HG02588 (cell line): ENCODE results near the gene LRIT2.
A peak's percentile ranks its signal among the peaks of the same experiment; 100 is the strongest.

Source experiments
- ATAC-seq: cut with Tn5 transposase; IDR thresholded peaks from one replicate; pipeline ENCODE4 v1.9.1; 2021; ENCODE audit warnings: mild to moderate bottlenecking, moderate library complexity; ENCODE audit not compliant: unreplicated experiment

The LRIT2 gene

DNA sequence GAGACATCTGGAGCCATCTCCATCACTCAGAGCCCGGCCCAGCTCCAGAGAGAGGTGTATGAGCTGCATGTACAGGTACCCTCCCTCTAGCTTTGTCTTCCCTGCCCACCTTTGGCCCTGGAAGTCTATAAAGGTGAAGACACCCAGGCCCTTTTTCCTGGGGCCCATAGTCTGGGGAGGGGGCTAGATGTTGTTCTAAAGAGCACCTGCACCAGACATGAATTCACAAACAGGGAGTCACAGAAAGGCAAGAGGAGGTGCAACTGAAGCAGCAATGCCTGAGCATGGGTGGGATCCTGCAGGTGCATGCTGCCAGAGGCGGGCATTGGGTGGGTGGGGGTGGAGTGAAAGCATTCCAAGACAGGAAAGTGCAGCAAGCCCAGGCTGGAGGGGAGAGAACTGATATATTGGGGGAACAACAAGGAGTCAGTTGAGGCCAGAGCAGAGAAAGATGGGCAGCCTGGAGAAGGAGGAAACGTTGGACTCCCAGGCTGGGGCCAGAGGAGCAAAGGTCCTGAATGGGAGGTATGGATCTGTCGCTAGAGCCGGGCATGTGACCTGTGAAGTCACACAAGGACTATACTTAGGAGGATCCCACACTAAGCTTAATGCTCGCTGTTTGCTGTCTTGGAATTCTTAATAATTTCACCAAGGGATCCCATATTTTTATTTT, 19.4 kb downstream of the LRIT2 start:
- no peak for ATAC-seq

DNA sequence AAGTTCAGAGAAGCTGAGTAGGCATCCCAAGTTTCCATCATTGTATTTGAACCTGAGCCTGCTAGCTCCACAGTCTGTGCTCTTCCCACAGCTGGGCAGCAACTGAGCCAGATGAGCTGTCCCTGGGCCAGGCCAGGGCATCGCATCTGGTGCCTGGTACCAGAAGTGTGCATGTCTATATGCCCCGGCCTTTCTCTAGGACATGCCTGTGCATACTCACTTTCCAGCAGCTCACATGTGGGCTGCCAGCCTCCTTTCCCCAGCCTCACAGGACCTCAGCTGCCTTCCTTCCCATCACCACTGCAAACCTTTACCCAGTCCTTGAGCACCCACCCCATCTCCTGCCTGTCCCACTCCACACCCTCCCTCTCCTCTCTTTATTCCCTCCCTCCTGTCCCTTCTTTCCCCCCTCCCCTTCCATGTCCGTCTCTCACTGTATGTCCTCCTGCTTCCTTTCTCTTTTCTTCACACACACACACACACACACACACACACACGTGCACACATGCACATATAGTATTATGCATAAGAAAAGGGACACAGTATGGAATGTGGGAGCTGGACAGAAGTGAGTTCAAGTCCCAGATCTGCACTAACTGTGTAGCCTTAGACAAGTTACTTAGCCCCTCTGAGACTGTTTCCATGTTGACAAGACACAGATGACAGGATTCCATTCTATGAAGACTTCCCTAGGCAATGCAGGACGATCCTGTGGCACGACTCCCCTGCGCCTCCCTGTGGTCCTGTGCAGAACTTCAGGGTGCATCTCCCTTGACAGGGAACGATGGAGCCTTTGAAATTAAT, 20.1 kb downstream of the LRIT2 start:
- ATAC-seq = peak; percentile 75

DNA sequence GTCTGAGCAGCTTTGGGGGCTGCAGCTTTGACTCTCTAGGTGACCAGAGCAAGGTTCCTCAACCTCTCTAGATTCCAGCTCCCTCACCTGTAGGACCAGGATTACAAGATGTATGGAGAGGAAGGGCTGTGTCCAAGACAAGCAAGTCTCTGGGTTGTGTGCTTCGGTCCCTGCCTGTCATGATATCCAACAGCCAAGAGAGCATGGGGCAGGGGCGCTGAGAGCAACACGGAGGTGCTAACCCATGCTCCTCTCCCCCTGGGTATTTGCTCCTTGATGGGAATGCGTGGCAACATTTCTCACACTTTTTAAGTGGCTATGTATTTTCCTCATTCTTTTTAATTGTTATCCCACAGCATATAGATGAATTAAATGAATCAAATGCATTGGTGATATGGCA, 20.7 kb downstream of the LRIT2 start:
- no peak for ATAC-seq

DNA sequence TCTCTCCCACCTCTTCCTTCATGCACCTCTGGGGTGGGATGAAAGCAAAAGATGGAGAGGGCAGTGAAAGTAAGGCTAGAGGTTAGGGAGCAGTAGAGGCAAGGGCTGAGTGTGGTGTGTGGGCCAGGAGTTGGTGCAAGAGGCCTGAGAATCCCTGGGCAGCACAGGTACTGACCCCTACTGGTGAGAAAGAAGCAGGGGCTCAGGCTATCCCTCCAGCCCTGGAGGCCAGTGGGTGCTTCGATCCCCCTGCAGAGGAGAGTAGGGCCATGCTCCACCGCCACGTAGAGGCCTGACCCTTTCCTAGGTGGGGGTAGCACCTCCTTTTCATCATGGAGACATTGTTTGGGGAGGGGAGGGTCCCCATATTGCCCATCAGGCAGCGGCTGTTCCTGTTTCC, 21.2 kb downstream of the LRIT2 start:
- peak; percentile 66 for ATAC-seq

DNA sequence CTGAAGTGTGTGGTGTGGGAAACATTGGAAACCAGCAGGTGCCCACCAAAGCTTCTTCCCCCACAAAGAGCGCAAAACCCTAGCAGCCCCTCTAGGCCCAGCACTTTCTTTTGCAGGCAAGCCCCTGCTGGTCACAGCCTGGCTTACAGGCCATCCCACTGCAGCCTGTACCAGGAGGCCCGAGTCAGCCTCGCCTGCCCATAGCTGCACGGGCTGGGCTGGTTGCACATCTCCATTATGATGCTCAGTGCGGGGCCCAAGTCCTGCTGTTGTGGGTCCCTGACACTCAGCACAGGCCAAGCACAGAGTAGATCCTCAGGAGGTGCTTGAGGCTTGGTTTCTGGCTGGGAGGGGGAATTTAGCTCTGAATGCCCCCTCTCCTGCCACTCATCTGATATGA, 23.0 kb downstream of the LRIT2 start:
- no peak for ATAC-seq

DNA sequence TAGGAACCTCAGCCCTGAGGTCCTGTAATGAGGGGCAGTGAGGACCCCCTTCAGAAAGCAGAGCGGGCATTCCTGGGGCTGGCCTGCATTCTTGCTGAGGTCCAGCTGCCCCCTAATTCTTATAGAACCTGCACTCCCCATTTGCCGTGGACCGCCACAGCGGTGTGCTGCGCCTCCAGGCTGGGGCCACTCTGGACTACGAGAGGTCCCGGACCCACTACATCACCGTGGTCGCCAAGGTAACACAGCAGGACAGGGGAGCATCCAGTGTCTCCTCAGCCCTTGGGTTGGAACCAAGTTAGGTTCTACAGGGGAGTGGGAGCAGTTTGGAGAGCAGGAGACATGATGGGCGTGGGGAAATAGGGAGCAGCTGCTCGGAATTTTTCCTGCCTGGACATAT, 23.7 kb downstream of the LRIT2 start:
- no peak for ATAC-seq

DNA sequence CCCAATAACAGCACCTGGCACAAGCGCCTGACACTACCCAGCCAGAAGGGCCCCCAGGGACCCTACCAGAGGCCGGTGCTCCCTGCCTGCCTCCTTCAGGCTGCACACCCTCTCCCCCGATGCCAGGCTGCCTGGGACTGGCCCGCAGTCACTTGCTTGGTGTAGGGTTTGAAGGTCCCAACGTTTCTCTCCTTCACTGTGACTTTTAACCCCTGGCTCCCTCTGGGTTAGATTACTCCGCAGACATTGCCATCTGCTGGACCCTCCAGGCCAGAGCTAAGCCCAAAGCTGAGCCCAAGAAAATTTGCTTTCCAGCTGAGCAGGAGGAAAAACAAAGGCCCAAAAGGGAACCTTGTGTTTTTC, 24.1 kb downstream of the LRIT2 start:
- no peak for ATAC-seq

DNA sequence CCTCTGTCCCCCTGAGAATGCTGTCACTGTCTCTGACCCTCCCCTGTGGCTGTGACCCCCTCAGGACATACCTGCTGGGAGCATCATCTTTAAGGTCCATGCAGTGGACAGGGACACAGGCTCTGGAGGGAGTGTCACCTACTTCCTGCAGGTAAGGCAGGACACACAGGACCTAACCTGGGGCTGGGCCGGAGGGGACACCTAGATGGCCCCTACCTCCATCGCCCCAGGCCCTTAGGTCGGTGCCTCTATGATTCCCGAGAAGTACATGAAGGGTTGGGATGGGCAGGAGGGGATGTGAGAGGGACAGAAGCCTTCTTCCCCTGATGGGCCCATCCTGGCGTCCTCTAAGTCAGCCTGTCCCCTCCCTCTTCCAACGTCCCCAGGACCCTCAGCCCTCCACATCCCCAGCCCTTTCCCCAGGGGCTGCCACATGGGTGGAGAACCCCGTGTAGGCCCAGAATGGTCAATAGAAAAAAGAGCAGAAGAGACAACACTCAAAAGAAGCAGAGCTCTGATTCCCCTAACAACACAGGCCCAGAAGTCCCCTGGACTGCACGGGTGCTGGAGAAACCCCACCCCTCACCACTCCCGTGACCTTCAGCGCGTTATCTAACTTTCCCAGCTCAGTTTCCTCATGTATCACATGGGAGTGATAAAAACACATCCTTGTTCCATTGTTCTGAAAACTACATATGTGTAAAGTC, 24.7 kb downstream of the LRIT2 start:
- no peak for ATAC-seq

DNA sequence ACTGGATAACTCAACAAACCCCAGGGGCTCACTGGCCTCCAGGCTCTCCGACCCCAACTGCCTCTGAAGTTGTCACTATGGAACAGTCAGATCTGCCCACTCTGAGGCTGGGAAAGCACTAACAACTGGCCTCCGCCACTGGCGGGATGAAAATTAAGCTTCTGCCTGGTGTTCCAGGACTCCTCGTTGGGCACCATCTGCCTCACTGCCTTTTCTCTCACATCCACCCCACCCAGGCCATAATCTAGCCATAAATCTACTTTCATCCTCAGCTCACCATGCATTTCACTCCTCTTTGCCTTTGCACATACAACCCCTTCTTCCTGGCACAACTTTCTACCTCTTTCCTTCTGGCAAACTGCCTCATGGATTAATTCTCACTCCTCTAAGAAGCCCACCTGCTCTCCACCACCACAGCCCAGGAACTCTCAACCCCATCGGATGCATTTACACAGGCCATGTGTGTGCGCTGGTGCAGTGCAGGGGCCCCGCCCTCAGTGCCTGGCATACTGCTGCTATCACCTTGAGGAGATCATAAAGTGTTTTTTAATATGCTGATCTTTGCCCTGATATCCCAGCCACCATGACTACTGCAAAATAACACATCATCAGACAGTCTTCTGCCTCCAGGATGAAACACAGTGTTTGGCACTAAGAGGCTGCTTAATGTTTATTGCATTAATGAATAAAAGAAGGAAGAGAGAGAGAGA, 27.0 kb downstream of the LRIT2 start:
- ATAC-seq = no peak

DNA sequence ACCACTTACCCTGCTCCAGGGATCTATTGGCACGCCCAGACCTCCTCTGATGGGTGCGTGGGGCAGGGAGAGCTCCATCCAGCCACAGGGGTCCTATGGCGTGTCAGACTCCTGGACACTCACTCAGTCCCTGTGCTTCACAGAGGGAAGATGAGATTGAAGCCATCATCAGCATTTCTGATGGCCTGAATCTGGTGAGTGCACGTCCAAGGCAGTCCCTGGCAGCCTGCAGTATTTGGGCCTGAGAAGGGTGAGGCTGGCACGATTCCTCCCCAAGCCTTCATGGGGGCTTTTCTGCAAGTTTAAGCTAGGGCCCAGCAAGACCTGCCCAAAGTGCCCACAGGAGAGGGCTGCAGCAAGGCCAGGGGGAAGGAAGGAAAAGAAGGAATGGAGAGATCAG, 27.7 kb downstream of the LRIT2 start:
- ATAC-seq = no peak

DNA sequence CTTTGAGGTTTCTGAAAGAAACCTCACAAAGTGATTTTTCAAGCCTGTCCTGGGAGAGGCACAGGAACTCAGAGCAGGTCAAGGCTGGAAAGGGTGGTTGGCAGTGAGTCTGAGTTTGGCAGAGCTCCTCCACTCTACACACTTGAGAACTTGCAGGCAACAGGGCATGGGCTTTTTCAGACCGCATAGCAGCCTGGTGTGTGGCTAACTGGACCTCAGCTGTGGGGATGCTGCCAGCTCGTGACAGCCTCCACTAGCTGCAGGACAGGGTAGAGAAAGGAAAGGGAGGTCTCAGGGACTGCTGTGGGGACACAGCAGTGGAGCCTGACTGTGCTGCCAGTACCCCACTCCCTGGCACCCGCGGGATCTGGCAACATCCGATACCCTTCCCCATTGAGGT, 28.4 kb downstream of the LRIT2 start:
- ATAC-seq = no peak

DNA sequence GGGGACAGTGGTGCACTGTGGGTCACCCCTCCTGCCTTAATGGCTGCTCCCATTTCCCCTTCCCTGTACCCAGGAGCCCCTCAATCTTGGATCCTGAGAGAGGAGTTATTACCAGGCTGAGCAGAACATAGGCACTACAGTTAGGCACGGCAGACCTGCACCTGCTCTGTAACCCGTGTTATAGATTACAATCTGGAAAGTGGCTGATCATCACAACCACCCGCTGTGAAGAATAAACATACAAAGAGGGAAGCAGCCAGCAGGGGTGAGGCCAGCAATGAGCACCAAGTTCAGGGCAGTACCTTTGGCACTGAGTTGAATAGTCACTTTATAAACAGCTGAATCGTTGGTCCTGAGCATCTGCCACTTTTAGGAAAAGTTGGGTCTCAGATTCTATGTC, 29.3 kb downstream of the LRIT2 start:
- ATAC-seq = no peak

DNA sequence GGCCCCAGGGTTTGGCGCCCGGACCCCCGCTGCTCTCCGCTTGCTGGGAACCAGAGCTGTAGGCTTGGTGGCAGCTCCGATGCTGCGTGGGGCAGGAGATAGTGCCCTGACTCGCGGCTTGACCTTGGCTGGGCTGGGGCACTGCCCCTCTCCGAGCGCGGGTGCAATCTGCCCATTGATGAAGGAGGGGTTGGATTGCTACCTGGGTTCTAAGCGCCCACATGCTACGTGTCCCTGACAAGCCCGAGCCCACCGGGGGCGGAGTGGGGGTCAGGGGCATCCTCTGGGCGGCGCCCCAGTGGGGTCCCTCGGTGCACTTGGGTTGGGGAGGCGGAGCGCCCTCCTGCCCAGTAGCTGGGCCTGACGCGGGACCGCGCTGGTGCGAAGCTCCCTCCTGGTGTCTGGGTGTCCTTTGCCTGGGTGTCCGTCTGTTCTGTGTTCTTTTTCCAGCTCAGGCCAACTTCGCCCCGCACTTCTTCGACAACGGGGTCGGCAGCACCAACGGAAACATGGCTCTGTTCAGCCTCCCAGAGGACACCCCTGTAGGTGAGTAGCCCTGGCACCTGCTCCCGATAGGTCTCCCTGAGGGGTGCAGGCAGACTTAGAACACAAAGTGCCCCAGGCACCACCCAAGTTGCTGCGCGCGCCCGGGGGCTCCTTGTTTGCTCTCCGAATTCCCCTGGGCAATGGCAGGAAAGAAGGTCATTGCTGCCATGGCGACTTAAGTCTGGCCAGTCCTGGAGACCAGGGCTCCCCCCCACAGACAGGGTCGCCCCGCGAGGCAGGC, 30.1 kb downstream of the LRIT2 start:
- ATAC-seq = no peak

DNA sequence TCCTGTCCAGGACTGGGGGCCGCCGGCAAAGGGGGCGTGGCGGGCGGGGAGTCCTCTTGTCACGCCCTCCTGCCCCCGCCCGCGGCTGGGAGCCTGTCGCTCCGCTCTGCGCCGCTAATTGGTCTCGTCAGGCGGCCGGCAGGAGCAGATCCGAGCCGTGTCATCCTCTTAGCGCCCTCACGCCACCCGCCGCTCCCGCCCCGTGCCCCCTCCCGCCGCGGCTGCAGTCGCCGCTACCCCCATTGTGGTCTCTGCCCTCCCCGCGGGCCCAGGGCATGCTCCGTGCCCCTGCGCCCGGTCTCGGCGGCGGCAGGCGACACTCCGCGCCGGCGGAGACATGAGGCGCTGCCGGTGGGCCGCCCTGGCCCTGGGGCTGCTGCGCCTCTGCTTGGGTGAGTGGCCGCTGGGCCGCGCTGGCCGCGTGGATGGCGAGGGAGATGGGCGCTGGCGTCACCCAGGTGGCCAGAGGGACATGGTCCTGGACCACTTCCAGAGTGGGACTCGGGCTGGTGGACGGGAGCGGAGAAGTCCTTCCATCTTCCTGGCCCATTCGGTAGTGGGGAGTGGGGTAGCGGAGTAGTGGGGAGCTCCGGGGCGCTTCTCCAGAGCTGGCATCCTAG, 30.8 kb downstream of the LRIT2 start, which contains the start of gene CDHR1:
Gene CDHR1, plus strand, starts transcription at position 114 of the 620 bp plus-strand sequence. Its CDS starts 224 bp downstream, at position 338.
- ATAC-seq = peak; percentile 85

DNA sequence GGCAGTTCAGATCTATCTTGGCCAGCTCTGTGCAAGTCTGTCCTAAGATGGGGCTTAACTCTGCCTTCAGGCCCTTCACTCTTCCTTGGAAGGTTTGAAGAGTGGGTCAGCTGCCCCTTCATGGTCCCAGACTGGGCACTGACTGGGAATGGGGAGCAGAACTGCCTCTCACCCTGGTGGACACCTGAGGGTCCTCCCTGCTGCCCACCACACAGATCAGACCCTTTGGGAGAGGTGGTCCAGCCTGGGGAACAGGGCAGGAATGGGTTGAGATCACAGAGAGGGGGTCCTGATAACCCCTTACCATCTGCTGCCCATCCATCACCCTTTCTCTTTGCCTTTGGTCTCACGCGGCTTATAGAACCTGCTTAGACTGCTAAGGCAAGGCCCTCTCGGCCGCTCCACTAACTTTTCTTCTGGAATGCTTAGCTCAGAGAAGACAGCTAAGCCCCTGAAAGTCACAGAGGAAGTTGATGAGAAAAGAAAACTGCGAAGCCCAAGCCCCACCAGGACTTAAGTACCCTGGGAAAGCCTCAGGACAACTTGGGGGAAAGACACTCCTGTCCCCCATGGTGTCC, 31.4 kb downstream of the LRIT2 start:
- no peak for ATAC-seq

DNA sequence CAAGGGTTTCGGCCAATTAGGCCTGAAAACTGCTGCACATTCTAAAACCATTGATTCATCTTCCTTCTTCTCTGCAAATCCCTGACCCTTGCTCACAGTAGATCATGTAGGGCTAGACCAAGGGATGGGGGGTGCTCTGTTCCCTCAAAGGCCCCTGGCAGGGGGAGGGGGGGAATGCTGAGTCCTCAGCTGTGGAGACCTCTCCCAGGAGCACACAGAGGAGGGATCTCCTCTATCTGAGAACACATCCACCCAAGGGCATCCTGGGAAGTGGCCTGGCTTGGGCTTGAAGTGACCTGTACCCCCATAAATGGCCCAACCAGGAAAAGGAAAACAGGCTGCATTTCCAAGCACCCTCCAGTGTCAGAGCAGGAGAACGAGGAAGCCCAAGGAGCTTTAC, 32.0 kb downstream of the LRIT2 start:
- no peak for ATAC-seq

DNA sequence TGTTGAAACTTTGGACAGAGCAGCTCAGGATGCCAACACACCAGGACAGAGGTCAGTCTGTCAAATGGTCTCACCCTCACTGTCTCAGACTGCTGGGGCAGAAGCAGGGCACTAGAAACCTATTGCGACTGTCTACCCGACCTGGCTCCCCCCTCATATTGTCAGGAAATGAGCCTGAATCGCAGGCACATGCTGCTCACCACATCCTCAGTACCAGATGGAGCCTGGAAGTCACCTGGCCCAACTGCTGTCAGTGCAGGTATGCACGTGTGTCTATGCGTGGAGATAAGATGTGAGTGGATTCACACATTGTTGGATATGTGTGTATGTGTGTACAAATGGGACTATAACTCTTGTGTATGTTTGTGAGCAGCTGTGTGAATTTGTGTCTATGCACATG, 34.2 kb downstream of the LRIT2 start:
- no peak for ATAC-seq

DNA sequence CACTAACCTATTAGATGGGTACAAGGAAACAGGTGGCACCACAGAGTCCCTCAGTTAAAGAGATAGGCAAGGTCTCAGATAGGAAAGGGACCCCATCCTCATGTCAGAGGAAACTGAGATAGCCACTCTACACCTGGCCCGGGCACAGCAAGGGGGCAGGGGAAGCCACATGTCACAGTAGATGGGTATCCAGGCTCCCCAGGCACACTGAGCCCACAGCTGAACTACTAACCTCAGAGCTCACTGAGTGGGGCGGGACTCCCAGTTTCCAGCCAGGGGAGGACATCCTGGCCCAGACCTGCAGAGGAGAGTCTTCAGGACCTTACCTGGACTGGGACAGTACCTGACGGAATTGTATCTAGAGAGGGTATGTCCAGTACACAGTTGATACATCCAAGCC, 34.7 kb downstream of the LRIT2 start:
- no peak for ATAC-seq

DNA sequence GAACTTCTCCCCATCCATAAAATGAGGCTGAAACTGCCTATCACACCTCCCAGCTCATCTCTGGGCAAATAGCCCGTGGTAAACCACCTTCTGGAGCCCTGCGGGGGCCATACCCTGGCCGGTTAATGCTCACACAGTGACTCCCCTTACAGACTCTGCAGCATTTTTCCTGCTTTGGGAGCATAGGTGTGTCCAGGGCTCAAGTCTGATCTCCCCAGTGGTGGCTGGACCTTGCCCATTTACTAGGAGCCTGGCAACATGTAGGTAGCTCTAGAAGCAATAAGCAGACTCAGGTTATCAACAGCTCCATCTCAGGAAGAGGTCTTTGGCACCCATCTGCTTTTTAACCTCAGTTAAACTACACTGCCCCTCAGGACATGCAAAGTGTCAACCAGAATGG, 36.5 kb downstream of the LRIT2 start:
- no peak for ATAC-seq
